Erythroblast (primary cell): ENCODE data around the gene FUT1.
"Not testable (repeated sequence)": the region's sequence is repeated elsewhere in the genome, so short reads cannot be mapped to it uniquely, and the experiment has no call there.

Experiments used
- DNase-seq, 2 experiments: peaks; one replicate each; lab custom pipeline; 2025; lab: John Stamatoyannopoulos, UW
- GATA1 ChIP-seq: IDR thresholded peaks from 2 replicates; pipeline ENCODE4 v1.6.1; 2011; ENCODE audit warnings: low read depth, mild to moderate bottlenecking, control low read depth, low read length, moderate library complexity
- POLR2A ChIP-seq: IDR thresholded peaks from 2 replicates; pipeline ENCODE4 v1.6.1; 2011; ENCODE audit warnings: mild to moderate bottlenecking, low read length

FUT1 gene

DNA sequence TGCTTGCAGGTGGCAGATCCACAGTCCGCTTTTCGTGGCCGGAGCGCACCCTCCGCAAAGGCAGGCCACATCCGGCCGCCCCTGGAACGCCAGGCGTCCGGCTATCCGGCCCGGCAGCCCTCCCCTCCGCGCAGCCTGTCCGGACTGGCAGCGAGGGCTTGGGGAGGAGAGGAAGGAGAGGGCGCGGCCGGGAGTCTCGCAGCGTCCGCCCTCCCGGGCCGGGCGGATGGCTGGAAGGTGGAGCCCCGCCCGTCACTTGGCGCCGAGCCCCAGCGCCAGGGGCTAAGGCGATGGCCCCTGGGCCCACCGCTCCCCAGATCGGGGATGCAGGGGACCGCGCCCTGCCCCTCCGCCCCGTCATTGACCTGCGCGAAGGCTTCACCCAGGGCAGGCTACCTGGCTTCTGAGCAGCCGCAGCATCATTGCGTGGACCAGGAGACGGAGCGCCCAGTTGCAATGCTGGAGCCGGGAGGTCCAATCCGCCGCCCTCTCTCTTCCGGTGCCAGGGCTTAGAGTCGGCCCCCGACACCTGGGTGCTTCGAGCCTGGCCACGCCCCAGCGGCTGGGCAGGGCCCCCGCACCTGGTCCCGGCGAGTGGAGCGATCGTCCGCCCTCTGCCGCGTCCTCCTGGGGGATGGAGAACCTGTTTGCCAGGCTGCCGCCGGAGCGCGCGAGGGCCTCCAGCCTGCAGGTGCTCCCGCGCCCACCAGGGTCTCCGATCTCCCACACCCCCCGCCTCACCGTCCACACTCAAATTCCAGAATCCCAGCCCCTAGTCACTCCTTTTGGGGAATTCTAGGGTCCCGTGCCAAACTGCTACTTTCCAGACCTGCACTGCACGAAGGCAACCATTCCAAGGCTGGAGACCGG is at the start of gene FUT1:
TSS of gene FUT1 (minus strand) at position 146 of the 870 bp plus-strand sequence. CDS start 1,360 bp downstream, outside the sequence.
- peak; percentile 74 to 81 for DNase-seq
- TF ChIP-seq GATA1, result no peak
- TF ChIP-seq POLR2A, result peak; percentile 45

DNA sequence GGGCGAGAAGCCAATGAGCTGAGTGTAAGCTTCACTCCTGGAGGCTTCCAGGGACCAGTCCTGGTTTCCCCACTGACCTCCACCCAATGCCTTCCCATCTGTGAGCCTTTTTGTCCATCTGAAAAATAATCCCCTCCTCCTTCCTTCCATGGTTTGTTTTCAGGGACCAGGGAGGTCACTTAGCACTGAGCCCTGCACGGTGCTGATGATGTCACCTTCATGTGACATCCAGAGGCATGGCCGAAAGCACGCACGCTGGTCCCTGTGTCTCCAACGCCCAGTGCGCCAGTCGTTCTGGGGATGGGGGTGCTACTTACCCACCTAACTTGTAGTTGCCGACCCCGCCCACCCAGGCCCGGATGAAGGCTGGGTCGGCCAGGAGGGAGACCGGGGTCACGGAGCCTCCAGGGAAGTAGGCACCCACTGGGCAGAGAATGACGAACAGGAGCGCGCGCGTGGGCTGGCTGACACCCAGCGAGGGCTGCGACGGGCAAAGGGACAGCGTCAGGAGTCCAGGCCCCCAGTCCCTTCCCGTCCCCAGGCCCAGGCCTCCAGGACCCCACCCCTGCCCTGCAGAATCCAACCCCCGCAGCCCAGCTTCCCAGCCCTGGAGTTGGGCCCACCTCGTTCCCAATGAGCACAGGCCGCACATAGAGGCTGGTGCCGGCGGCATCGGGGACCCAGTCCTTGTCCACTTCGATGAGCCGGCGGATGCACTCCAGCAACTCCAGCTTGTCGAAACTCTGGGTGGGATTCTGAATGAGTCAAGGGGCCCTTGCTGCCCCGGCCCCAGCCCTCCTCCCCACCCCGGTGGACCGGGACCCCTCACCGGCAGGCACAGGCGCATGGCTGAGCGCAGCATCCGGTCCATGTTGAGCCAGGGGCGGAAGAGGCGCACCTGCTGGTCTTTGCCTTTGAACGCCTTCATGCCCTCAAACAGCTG is 47.2 kb upstream of the FUT1 start:
- no peak for DNase-seq

DNA sequence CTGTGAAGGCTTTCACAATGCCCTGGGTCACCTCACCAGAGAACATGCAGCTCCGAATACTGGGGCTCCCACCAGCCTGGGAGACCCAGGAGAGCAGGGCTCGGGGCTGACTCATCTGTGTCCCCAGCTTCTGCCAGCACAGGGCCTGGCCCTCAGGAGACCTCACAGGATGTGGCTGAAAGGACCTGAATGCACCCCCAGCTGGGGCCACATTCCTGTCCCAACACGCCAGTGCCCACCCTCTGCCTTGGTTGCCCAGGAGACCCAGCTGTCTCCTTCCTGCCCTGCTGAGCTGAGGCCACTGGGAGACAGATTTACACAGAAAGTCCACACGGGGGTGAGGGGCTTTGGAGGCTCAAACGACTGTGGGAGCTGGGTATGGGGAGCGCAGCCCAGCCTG is 46.5 kb upstream of the FUT1 start:
- no peak for DNase-seq
- TF ChIP-seq GATA1 (no peak), POLR2A (no peak)

More for the DNA sequence above, 47.2 kb upstream of the FUT1 start:
- TF ChIP-seq GATA1 (no peak), POLR2A (no peak)

DNA sequence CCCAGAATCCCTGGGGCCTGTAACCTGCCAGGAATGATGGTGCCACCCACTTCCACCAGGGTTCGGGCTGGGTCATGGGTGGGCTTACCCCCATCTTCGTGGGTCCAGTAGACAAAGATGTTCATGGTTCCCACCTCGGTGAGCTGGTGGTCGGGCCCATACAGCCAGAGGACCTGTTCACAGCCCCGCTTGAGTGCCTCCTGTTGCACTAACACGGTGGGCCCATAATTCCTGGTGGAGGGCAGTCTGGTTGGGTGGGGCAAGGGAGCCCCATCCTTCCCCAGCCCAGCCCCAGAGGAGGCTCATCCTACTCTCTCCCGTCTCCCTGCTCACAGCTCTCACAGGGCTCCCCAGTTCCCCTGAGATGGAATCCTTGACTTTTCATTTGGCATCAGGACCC is 44.7 kb upstream of the FUT1 start:
- no peak for DNase-seq
- TF ChIP-seq POLR2A (no peak), GATA1 (no peak)

DNA sequence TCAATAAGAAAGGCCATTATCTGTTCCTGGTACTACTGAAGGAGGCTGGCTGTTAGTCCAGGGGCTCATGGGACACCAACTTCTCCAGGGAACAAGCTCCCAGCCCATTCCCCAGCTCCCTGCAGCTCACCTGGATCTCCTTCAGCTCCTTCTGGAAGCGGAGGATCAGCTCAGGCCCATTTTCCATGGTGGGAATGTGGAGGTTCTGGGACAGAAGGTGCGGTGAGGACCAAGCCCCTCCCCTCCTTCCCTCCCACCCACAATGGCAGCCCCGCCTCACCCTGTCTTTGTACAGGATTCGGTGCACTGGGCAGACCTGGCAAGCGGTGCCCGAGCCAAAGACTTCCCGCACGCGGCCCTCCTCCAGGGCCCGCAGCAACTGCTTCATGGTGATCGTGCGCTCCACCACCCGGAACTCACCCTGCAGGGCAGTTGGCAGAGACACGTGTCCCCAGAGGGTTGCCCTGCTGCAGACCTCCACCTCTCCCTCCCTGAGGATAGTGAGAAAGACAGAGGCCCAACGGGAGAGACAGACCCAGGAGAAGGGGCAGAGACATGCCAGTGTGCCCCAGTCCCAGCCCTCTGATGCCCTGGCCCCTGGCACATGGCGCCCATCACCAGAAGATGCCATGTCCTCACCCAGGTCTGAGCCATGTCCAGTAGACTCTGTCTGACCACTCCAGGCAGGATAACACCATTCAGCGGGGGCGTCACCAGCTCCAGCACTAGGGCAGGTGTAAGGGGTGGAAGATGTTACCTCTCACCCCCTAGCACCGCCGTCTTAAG is 44.0 kb upstream of the FUT1 start:
- TF ChIP-seq POLR2A (no peak), GATA1 (no peak)
- DNase-seq, result no peak

DNA sequence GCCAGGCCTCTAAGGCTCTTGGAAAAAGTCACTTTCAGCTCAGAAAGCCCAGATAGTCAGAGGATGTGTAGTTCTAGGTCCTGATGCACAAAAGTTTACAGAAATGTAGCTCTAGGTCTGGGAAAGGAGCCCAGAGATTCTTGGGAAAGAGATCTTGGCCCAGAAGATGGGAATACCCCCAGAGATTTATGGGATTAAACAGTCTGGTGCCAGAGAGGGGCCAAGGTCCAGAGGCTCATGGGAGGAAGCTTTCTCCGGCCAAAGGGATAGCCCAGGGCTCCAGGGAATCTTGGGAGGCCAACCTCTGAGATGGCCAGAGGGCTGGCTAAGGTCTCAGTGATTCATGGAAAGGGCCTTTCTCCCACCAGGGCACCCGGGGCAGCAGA is 43.2 kb upstream of the FUT1 start:
- TF ChIP-seq POLR2A, result no peak
- no peak for TF ChIP-seq GATA1
- DNase-seq, result no peak

DNA sequence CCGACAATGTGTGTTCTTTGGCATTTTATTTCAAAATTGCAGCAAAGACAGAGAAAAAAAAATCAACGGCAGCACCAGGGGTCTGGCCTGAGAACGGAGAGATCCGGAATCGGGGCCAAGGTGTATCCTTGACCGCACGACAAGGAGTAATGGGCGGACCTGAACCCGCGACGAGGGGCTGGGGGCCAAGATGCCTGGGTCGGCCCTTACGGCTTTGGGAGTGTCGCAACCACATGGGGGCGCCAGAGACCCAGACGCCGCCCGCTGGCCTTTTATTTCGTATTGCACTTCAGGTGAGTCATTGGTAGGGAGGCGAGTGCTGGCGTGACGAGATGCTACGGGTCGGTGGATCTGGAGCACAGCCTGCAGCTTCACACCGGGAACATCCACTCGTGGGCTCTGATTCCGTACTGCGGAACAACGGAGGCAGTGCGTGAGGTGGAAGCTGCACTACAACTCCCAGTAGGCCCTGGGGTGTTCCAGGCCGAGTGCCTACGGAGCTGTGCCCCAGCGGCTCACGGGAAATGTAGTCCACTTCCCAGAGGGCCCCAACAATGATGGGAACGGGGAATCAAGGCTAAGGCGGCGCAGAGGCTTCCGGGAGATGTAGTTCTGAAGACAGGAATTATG is 42.7 kb upstream of the FUT1 start:
- no peak for TF ChIP-seq POLR2A
- no peak for TF ChIP-seq GATA1
- peak; percentile 89 to 95 for DNase-seq

DNA sequence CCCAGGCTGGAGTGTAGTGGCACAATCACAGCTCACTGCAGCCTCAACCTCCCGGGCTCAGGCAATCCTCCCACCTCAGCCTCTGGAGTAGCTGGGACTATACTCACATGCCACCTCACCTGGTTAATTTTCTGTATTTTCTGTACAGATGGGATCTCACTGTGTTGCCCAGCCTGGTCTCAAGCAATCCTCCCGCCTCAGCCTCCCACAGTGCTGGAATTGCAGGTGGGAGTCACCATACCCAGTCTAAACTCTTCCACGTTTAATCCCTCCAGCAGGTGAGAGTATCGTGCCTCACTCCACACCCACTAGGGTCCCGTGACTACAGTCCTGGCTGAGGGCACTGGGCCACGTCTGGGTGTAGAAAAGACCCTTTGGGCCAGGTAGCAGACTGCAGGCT is 41.9 kb upstream of the FUT1 start:
- no peak for DNase-seq
- TF ChIP-seq POLR2A (no peak), GATA1 (no peak)

DNA sequence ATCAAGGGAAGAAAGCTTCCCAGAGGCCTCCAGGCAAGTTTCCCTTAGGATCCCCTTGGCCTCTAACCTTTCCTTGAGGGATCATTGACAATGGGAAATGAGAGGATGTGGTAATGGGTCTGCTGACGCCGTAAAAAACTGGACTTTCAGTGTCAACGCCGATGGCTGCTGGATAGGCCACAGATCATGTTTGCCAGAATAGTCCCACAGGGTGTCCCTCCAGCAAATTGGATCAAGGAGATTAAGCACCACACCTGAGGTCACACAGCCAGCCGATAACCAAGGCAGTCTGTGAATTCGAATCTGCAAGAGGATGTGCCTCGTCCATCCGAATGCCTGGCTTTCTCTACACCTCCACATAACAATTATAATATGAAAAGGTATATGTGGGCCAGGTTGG is 40.8 kb upstream of the FUT1 start:
- TF ChIP-seq GATA1, result no peak
- no peak for TF ChIP-seq POLR2A
- no peak for DNase-seq

DNA sequence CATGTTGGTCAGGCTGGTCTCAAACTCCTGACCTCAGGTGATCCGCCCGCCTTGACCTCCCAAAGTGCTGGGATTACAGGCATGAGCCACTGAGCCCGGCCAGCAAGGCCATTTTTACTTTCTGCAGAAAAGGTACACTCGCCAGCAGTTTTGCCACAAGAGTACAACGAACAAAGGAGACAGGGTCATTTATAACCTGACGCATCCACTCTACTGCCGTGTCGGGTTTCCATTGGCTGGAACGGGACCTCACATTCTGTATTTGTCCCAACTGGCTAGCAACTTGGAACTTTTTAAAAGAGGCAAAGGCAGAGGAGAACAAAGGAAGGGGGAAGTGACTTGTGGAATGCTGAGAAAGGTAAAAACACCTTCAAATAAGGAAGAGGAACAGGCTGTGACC is 34.9 kb upstream of the FUT1 start:
- DNase-seq, result not testable (repeated sequence)

DNA sequence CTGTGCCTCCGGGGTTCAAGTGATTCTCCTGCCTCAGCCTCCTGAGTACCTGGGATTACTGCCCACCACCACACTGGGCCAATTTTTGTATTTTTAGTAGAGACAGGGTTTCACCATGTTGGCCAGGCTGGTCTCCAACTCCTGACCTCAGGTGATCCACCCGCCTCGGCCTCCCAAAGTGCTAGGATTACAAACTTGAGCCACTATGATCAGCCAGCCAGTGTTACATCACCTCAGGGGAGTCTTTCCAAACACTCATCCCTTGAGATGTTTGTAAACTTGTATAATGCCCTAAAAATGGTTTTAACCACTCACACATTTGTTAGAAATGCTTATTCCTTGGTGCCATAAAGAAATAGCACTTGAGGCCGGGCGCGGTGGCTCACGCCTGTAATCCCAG is 34.0 kb upstream of the FUT1 start:
- not testable (repeated sequence) for DNase-seq

DNA sequence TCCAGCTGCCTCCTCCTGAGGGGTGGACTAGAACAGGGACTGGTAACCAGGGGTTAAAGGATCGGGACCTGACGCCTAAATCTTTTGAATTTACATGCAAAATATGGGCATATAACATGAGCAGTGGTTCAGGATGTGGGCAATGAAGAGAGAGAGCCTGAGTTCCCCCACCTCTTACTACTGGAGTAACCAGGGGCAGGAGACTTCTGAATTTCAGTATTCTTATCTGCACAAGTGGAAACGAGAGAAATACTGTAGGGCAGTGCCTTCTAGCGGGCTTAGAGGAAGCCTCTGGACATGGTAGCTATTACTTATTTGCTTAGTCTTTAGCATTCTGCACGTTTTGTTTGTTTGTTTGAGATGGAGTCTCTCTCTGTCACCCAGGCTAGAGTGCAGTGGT is 32.1 kb upstream of the FUT1 start:
- TF ChIP-seq GATA1 (no peak), POLR2A (no peak)
- DNase-seq, result peak in 1 of 2 experiments; percentile 66
